ENCODE results near the gene ATMIN.

- TF ChIP-seq CTCF (conservative IDR thresholded peaks at IDR 0.05; ENCODE audit: low read length) (no peak), EZH2phosphoT487 (IDR thresholded peaks at IDR 0.05; ENCODE audit: borderline replicate concordance) (no peak)
These were observed 21.0 kb upstream of the ATMIN start for GRCh38 chr16:81014672-81015071.
